GM12872 (cell line): ENCODE measurements around the gene PTPN7.

Experiments
- TF ChIP-seq, protein P1 (sequence below): IDR thresholded peaks from 3 replicates; pipeline ENCODE4 v1.5.1; 2011; ENCODE audit warnings: low read depth, mild to moderate bottlenecking, low read length, moderate library complexity; ENCODE audit not compliant: insufficient read depth

PTPN7 gene

GRCh38 chr1:202149566-202149965 lies 10.8 kb downstream of the PTPN7 start:
- TF ChIP-seq, protein P1, sequence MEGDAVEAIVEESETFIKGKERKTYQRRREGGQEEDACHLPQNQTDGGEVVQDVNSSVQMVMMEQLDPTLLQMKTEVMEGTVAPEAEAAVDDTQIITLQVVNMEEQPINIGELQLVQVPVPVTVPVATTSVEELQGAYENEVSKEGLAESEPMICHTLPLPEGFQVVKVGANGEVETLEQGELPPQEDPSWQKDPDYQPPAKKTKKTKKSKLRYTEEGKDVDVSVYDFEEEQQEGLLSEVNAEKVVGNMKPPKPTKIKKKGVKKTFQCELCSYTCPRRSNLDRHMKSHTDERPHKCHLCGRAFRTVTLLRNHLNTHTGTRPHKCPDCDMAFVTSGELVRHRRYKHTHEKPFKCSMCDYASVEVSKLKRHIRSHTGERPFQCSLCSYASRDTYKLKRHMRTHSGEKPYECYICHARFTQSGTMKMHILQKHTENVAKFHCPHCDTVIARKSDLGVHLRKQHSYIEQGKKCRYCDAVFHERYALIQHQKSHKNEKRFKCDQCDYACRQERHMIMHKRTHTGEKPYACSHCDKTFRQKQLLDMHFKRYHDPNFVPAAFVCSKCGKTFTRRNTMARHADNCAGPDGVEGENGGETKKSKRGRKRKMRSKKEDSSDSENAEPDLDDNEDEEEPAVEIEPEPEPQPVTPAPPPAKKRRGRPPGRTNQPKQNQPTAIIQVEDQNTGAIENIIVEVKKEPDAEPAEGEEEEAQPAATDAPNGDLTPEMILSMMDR: no peak

DNA sequence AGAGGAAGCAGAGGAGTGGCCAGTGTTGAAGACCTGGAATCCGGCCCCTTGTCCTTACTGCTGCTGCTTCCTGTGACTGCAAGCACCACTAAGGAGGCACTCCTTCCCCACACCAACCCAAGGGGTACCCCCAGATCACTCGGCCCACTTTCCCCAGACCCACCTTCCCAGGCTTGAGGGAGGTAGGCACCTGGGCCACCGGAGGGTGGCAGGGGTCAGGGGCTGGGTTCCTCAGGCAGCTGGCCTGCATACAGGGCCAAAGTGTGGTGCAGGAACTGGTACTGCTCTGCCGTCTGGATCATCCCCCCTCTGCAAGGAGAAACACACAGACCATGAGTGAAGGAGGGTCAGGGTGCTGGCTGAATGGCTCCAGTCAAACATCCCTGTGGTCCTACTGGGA lies 12.0 kb downstream of the PTPN7 start:
- TF ChIP-seq, protein P1: no peak

DNA sequence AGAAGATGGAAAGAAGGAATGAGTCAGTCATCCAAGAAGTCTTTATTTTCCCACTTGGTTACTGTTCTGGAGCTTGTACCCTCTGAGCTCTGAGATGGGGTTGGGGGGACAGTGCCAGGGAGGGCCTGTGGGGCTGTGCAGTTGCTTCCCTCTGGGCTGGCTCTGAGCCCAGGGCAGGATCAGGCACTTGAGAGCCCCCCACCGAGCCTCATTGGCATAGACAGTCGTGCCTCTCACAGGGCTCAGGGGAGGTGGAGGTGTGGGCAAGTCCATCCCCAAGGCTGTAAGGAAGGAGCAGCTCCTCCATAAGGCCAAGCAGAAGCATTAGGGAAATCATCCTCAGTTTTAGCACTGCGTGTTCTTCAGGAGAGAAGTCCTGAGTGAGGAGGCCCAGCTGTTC lies 13.4 kb downstream of the PTPN7 start:
- TF ChIP-seq, protein P1: no peak

- TF ChIP-seq, protein P1: no peak
Measured at GRCh38 chr1:202146279-202146678, 14.1 kb downstream of the PTPN7 start.

DNA sequence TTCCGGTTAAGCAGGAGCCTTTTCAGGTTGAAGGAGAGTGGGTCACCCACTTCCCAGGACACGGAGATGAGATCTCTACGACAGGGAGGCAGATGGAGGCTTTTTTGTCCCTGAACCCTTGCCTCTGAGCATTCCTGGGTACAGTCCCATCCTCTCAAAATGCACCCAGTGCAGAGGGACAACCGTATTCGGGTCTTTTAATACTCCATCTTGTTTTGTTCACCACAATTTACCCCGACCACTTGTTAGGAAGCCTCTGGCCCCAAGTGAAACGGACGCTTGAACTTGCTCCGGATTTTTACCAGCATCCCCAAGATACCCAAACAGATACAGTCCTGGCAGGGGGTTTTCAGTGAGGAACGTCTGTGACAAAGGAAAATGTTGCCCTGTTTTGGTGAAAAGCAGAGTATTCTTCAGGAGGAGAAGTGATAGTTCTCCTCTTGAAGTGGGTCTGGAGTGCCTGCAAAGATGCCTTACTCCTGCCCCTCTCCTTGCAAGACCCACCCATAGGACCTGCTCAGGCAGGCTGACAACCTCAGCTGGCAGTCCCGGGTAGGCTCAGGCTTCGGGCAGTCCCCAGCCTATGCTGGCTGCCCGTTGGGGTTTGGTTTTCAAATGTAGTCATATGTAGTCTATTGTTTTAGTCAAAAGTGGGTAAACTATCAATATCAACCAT lies 15.2 kb downstream of the PTPN7 start:
- TF ChIP-seq, protein P1: no peak

DNA sequence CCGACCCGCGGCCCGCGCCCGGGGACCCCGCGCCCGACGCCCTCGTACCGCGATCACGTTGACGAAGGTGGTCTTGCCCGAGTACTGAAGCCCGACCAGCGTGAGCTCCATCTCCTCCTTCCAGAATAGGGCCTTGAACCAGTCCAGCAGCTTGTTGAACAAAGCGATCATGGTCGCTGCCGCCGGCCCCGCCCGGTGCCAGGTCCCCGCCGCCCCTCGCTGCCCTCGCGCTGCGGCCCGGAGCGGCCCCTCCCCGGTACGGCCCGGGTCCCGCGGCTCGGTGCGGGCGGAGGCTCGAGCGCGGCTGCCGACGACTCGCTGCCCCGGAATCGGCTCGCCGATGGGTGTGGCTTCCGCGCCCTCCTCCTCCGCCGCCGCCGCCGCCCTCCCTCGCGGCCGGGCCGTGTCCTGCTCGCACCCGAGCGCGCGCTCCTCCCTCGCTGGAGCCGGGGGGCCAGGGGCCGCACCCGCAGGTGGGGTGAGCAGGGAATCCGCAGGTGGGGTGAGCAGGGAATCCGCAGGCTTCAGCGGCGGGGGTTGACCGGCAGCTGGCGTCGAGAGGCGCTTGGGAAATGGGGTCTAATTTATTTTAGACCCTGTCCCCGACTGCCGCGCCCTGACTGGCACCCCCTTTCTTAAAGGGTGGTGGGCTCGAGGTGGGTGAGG lies 15.9 kb downstream of the PTPN7 start, which contains the start of gene ARL8A:
Gene ARL8A, minus strand, starts transcription at position 336 of the 666 bp plus-strand sequence. Its CDS starts 165 bp downstream, at position 171.
- TF ChIP-seq, protein P1: no peak

- TF ChIP-seq, protein P1: no peak
Measured at GRCh38 chr1:202143768-202144401, 16.5 kb downstream of the PTPN7 start.
